GM20431 (cell line): ENCODE data around the gene YBX1.
"Not testable (repeated sequence)": the region's sequence is repeated elsewhere in the genome, so short reads cannot be mapped to it uniquely, and the experiment has no call there.

Experiments
- in situ Hi-C: fragments of 300-500 bp; cut with MseI, MboI; formaldehyde crosslinking; loops from one replicate; pipeline ENCODE4 v1.15.0; 2020; ENCODE audit warnings: low sequenced_read_pairs; ENCODE audit not compliant: unreplicated experiment

Gene YBX1

DNA sequence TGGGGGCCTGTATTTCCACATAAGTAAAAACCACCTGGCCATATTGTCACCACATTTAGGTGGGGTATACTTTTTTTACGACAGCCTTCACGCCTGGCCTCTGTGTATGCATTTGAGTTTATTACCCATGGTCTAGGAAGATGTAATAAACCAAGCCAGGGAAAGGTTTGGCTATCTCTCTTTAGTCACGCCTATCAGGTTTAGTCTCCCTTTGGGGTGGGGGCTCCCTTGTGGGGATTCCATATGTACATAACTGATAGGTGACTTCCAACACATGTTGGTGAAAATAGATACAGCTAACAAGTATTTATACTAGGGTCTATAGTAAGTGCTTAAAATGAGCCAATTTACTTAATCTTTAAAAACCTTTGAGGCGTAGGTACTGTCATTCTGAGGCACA is 4.2 kb downstream of the YBX1 start:
- in situ Hi-C loops = no loop called here

DNA sequence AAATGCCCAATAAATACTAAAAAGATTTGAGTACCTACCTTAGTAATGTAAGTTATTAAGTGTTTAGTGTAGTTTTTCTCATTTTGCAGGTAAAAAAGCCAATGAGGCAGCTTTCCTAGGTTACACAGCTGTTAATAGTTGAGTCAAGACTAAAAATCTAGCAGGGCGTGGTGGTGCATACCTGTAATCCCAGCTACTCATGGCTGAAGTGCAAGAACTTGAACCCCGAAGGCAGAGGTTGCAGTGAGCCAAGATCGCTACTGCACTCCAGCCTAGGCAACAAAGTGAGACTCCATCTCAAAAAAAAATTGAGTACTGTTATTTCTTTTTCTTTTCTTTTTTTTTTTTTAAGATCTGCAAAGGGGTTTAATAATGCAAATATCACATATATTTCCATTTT is 7.7 kb downstream of the YBX1 start:
- in situ Hi-C loops = no loop called here

DNA sequence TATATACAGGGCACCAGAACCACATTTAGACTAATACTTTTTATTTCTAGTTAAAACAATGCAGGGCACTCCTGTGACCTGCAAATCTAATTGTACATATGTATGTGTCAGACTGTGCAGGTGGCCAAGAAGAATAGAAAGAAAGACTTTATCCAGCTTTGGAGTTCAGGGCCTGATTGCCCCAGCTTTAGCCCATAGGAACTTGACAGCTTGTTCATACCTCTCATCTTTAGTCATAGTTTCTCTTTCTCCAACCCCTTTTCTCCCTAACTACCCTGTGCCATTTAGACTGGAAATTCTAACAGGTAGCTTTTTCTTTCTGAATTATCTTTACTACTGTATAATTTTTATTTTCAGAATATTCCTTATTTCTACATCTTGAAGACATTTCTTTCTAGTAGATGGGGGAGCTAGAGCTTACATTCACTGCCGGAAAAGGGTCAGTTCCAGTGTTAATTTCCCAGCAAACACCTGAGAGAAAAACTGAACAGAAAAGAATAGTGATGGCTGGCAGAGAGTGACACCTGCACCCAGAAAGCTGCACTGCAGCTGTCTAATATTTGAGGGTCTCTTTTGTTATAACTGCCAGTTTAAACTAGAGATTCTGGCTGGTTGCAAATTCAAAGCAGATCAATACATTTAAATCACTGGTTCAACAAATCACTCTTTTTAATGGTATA is 8.4 kb downstream of the YBX1 start:
- in situ Hi-C loops = no loop called here

DNA sequence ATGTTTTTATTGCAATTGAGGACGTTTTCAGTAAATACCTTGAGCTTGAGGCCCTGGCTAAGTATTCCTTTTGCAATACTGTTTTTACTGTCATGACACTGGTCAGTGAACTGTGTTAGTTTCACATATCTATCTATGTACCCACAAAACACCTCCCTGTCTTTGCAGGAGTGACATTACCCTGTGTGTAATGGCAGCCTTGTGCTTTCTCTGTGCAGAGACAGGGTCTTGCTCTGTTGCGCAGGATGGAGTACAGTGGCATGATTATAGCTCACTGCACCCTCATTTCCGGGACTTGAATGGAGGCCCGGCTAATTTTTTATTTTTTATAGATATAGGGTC is 8.9 kb downstream of the YBX1 start:
- in situ Hi-C loops = no loop called here

DNA sequence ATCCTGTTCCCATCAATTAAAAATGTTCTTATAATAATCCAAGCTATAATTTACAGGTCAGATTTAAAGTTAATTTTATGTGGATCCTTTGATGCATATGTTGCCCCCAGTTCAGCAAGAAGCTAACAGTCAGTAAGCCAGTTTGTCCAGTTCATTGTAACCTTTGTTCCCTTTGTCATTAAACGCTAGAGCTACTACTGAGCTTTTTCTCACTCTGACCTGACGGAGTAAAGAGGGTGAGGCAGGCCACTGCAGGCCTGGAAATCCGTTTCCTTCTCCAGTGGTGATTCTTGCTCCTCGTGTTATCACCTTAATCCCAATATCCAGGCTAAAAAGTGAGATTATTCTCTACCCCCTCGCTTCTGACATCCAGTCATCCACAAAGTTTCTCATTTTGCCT is 10.2 kb downstream of the YBX1 start:
- in situ Hi-C loops = no loop called here

DNA sequence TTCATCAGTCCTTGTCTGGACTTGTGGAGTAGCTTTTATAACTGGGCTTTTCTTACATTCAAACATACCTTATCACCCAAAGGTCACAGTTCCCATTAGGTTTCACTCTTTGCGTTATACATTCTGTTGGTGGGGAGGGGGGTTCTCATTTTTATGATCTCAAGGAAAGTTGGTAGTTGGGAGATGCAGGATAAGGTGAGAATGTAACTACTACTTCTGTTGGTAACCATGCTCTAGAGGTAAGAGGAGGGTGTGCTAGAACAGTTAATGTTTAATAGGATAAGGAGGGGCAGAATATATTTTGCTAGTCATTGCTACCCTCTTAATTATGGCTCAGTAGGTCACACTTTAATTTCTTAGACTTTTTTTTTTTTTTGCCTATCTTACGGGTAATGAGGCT is 10.7 kb downstream of the YBX1 start:
- in situ Hi-C loops = no loop called here

DNA sequence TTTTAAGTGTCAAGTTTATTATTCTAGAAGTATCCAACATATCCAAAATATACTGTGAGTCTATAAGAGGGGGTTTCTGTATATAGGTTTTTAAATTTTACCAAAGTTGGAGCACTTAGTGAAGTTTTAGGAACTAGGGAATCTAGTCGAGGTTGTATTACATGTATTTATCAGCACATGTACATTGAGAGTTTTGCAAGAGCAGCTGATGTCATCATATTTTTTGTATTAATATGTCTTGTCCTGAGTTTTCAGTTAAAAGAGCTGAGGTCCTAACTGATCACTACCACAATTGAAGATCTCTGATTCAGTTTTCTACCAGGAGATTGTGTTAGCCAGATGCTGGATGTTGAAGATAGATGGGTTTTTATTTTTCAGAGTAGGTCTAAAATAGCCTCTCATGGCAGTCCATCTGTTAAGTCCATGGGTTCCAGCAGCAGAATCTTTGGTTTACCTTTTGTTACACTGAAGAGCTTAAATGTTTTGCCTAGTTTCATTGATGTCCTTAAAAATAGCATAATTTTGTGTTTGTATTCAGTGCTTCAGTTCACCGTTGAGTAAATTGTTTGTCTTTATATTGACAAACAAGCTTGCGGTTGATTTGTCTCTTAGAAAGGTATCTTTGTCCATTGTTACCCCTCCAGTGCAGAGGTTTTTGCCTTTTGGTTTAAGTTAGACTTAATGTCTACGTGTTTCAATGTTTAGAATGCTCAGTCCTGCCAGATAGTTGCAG is 16.0 kb downstream of the YBX1 start:
- in situ Hi-C loops = no loop called here

DNA sequence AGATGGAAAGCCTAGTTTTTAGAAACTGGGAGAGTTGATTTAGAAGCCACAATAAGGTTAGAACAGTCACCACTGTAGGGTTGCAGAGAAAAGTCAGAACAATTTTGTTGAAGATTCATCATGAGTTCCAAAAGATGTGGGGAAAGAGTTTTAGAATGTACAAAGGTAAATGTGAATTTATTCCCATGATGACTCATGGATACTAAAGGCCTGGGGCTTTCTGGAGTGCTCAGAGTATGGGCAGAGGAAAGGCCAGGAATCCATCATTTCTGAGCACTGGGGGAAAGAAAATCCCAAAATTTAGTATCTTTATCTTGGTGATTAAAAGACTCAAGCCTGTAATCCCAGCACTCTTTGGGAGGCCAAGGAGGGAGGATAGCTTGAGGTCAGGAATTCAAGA is 17.8 kb downstream of the YBX1 start:
- in situ Hi-C loops = no loop called here

DNA sequence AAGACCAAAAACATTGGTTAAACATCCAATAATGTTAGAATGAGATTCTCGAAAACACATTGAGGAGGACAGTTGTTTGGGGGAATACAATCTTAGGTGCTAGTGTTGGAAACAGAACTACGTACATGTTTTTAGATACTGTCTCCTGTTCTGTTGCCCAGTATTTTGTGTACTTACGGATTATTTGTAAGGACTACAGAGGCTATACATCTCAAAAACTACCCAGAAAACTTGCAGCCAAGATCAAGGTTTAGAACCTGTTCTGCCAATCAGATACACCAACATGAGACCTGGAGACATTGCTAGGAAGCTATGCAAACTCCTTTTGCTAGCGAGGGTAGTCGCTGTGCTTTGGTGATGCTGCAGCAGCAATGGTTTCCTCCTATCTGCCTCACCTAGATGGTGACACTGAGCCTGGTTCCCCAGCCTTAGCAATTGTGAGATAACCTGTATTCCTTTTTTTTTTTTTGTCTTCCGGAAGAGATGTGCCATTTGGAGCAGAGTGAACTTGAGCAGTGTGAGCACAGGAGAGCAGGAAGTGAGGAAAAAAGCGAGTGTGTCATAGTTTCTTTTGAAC is 21.8 kb downstream of the YBX1 start:
- in situ Hi-C loops = no loop called here

DNA sequence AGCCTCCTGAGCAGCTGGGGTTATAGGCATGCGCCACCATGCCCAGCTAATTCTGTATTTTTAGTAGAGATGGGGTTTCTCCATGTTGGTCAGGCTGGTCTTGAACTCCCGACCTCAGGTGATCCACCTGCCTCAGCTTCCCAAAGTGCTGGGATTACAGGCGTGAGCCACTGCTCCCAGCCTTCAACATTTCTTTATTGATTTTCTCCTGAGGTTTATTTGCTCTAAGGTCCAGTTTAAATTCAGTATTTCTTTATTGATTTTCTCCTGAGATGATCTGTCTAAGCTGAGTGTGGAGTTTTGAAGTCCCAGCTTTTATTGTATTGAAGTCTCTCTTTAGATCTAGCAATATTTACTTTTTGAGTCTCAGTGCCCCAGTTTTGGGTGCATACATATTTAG is 30.6 kb downstream of the YBX1 start:
- in situ Hi-C loops = not testable (repeated sequence)

DNA sequence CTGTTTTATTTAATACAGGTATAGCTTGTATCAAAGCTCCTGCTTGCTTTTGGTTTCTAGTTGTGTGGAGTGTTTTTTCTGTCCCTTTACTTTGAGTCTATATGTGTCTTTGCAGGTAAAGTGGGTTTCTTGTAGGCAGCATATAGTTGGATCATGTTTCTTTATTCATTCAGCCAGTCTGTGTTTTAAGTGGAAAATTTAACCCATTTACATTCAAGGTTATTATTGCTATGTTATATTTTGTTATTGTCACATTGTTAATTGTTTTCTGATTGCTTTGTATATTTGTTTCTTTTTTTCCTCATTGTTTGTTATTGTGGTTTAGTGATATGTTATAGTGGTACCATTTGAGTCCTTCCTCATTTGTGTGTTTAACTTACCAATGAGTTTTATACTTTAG is 31.1 kb downstream of the YBX1 start:
- in situ Hi-C loops = no loop called here

DNA sequence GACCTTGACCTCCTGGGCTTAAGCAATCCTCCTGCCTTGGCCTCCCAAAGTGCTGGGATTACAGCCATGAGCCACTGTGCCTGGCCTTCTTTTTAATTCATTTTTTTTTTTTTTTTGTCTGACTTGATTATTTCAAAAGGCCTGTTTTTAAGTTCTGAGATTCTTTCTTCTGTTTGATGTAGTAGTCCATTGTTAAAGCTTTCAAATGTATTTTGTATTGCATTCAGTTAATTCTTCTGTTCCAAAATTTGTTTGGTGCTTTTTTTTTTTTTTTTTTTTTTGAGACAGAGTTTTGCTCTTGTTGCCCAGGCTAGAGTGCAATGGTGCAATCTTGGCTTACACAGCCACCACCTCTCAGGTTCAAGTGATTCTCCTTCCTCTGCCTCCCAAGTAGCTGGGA is 32.2 kb downstream of the YBX1 start:
- in situ Hi-C loops = not testable (repeated sequence)

DNA sequence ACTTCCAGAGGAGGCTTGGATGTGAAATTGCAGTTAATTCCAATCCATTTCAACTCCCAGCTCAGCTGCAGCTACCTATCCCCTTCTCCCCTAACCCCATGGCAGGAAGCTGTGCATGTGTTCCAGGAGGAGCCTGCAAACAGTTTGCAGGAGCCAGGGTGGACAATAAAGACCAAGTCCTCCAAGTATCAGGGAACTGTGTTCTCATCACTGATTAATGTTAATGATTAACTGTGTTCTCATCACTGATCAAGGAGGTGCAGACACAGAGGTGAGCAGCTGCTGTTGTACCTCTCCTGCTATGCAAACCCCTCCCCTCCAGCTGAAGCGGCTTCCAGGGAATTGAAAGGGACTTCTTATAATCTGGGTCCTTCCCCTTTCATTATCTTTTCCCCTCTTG is 38.6 kb downstream of the YBX1 start:
- in situ Hi-C loops = no loop called here

DNA sequence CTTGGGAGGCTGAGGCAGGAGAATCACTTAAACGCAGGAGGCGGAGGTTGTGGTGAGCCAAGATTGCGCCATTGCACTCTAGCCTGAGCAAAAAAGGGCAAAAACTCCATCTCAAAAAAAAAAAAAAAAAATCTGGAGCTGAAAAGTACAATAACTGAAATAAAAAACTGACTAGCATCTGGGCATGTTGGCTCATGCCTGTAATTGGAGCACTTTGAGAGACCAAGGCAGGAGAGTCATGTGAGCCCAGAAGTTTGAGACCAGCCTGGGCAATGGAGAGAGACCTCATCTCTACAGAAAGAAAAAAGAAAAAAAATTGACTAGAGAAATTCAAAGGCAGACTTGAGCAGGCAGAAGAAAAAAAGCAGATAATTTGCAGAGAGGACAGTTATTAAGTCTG is 39.7 kb downstream of the YBX1 start:
- in situ Hi-C loops = no loop called here

DNA sequence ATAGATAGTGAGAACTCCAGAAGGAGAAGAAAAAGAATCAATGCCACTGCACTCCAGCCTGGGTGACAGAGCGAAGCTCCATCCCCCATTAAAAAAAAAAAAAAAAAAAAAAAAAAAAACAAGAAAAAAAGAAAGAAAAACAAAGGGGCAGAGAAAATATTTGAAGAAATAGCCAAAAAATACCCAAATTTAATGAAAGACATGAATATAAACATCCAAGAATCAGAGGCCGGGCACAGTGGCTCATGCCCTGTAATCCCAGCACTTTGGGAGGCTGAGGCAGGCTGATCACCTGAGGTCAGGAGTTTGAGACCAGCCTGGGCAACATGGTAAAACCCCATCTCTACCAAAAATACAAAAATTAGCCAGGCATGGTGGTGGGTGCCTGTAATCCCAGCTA is 40.2 kb downstream of the YBX1 start:
- in situ Hi-C loops = not testable (repeated sequence)

DNA sequence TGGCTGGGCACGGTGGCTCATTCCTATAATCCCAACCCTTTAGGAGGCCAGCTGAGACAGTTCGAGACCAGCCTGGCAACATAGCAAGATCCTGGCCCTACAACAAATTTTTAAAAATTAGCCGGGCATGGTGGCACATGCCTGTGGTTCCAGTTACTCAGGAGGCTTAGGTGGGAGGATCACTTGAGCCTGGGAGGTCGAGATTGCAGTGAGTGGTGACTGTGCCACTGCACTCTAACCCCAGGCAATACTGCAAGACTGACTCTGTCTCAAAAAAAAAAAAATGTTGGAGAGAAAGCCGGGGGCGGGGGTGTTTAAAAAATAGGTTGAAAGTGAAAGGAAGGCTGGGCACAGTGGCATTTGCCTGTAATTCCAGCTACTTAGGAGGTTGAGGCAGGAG is 41.3 kb downstream of the YBX1 start:
- in situ Hi-C loops = no loop called here

DNA sequence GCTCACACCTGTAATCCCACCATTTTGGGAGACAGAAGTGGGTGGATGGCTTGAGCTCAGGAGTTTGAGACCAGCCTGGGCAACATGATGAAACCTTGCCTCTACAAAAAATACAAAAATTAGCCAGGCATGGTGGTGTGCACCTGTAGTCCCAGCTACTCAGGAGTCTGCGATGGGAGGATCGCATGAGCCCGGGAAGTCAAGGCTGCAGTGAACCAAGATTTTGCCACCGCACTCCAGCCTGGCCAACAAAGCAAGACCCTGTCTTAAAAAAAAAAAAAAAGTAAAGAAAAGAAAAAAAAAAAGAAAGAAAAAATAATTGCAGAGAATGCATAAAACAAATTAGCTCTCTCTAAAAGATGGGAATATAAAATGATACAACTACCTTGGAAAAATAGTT is 43.6 kb downstream of the YBX1 start:
- in situ Hi-C loops = loop anchor here (25.0 kb wide), 1 partner anchor 364 kb away; no protein-coding TSS in a partner anchor

DNA sequence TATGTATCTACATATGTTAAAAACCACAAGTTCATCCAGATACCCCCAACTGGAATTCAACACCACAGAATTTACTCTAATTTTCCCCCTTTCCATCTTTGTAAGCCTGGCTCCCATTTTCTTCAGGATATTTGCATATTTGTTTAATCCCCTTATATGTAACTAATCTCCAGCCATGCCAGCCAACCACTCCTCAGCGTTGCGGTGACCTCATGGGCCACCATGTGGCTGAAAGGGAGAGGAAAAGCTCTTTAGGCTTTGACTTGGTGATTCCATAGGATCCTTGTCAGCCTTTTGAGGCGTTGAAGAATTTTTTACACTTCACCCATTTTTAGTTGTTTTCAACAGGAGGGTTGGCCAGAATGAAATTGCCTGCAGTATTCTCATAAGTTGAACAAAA is 47.8 kb downstream of the YBX1 start:
- in situ Hi-C loops = loop anchor here (25.0 kb wide), 1 partner anchor 368 kb away; no protein-coding TSS in a partner anchor

DNA sequence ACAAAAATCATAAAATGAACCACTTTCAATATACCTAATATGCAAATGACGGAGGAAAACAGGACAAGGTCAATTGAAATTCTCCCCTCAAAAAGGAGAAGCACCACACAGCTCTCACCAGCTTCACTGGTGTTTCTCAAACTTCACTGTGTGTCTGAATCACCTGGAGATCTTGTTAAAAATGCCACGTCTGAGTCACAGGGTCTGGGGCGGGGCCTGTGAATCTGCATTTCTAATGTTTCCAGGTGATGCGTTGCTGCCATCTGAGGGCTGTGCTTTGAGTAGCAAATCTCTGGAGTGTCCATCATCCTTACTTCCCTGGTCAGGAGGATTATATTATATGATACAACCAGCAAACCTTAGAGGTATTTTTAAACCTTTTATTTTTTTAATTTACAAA is 48.8 kb downstream of the YBX1 start:
- in situ Hi-C loops = loop anchor here (25.0 kb wide), 1 partner anchor 369 kb away; no protein-coding TSS in a partner anchor

DNA sequence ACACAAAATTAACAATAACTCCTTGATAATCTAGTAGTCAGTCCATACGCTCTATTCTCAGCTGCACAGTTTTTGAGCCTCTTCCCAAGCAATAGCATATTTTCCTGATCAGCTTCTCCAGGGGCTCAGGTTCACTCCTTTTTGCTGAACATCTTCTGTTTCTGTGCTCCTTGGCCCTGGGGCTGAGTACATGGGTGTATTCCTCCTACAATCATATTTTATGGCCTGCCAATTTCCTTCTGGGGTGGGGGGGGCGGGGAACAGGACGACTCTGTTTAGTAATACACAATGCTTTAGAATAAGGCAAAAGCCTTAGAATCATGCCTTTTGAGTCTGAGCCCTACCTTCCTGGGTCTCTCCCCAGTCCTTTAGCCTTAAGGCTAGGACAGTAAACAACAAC is 49.4 kb downstream of the YBX1 start:
- in situ Hi-C loops = loop anchor here (25.0 kb wide), 1 partner anchor 369 kb away; no protein-coding TSS in a partner anchor

DNA sequence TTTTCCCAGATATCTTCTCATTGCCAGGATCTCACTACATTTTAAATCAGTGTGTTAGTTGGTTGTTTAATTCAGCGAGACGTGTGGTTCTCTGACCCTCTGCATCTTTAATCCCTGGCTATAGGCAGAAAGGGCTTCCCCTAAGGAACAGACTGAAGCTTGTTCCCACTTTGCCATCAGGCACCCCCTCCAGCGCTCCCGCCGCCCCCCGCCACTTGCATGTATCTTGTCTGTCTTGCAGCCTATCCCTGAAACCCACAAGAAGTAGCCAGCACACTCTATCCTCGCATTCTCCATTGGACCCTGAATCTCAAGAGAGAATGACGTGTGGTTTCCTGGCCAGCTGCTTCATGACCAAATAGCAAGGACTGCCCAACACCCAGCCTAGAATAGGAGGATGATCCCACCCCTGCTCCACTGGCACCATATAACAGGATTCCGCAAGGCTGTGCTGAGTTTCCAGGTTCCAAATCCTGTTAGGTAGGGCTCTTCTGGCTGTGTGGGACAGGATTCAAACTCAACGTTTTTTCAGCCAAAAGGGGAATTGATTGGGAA is 50.0 kb downstream of the YBX1 start:
- in situ Hi-C loops = loop anchor here (25.0 kb wide), 1 partner anchor 370 kb away; no protein-coding TSS in a partner anchor
